Stimulated activated CD8-positive, alpha-beta memory T cell treated with anti-CD3 and anti-CD28 coated beads, Interleukin-2, amount 100 ng/mL, for 48 hours (primary cell): ENCODE results near the gene RBM20.

Source experiments
- DNase-seq, 2 donors: peaks; one replicate each; pipeline ENCODE4 v3.0.0-alpha.2; 2020; ENCODE audit warnings: low read depth in 2 of 2

Gene RBM20

DNA sequence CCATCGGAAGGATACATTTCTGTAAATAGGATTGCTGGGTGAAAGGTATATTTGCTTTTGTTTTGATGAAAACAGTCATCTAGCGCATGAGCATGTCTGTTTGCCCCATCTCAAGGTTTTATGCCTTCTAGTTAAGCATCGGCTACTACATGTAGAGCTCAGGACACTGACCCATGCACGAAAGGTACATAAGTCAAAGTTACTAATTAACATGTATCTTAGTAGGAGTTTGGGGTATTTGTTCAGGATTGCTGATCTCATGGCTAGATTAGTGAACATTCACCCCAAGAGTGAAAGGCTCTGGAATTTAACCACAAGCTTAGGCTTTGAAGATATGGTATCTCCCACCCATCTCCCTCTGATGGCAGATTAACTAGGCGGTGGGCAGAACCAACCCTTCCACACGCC lies 91.5 kb downstream of the RBM20 start:
- DNase-seq = no peak

DNA sequence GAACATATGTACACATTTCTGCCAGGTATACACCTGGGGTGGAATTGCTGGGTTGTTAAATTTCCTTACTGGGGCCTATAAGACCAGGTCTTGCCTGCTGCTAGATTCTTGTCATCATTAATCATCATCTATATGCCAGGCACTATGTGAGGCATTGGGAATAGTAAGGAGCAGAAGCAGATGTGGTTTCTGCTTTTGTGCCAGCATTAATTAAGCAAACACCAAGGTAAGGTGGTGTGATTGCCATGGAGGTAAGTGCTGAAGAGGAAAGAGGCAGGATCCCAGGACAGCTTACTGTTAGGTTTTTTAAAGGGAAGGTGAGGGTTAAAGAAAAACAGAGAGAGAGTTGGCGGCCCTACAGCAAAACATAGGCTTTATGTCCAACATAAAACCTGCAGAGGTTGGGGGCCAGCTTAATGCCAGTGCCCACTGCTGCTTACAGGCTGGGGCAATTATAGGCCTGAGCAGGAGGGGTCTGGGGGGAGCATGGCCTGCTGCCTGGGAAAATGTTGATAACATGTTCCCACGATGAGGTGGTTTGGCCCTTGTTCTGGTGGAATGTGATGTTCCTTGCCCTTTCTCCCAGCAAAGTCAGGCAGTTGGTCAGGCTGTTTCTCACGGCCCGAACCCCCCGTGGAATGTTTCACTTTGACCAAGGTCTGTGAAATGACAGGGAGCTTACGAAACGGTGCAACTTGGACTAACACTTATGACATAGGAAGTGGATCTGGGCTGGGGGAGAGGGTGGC lies 93.9 kb downstream of the RBM20 start:
- no peak for DNase-seq

DNA sequence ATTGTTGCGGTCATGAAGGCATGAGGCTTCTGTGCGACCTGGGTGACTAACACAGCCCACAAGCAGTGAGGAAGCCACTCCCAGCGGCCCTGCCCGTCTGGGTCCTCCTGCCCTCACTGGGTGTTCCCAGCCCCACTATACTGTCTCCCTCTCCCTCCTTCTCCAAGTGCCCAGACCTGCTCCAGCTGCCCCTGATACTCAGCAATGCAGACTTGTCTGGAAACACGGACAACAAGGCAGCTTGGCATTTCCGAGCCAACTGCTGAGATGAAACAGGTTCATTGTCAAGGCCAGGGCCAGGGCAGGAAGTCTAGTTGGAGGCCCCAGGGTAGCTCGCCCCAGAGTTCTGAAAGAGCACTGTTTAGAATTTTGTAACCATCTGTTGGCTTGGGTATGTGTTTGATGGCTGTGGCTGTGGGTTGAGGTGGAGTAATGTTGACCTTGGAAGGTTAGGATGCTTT lies 95.7 kb downstream of the RBM20 start:
- DNase-seq = no peak

DNA sequence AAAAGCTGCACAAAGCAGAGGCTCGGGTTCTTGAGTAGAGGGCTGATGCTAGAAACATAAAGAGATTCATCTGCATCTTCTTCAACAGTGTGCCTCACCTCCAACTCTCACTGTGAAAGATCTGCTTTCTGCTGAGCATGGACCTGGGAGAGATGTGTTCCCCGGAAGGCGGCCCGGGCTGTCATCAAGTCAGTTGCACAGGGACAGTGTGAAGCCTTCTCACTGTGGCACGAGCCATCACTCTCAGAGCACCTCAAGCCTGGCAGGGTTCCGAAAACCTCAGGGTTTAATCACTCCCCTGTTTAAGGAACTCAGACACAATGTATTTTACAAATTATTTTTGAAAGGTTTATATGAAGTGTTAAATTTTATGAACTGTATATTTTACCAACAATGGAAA lies 98.7 kb downstream of the RBM20 start:
- no peak for DNase-seq

DNA sequence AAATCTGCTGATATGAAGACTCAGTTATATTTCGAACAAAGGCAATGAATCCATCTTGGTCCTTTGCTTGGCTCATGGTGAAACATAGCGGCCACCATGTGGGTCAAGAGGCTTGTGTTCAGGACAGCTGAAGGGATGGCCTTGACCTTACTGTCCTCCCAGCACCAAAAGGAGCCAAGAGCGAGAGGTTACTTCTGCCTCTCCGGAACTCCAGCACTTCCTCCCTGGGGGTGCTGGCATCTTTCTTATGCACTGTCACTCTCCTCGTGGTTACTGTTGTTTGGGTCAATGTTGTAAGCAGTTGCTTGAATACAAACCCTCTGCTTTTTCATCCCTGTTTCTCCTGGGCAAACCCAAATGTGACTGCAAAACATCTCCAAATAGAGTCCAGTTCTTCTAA lies 100.6 kb downstream of the RBM20 start:
- DNase-seq = no peak

DNA sequence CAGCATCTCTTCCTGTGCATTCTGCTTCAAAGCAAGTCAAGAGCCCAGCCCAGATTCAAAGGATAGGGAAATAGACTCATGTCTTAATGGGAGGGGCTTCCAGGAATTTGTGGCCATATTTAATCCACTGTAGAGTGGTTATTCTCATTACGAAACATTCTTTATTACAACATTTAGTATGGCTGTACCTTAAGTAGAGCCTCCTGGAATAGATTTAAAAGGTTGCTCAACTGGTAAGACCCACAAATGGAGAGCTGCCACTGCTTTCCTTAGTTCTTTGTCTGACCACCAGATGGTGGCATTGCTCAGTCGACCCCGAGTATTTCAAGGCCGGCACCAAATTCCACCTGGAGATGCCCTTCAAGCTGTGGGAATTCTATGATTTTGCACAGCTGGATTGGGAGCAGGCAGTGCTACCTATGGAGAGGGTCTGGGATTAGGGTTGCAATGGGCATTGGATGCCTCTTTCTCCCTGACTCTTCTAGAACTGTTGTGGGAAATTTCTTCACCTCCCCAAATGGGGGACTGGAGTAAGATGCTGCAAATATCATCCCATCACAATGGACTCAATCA lies 102.2 kb downstream of the RBM20 start:
- DNase-seq = no peak

DNA sequence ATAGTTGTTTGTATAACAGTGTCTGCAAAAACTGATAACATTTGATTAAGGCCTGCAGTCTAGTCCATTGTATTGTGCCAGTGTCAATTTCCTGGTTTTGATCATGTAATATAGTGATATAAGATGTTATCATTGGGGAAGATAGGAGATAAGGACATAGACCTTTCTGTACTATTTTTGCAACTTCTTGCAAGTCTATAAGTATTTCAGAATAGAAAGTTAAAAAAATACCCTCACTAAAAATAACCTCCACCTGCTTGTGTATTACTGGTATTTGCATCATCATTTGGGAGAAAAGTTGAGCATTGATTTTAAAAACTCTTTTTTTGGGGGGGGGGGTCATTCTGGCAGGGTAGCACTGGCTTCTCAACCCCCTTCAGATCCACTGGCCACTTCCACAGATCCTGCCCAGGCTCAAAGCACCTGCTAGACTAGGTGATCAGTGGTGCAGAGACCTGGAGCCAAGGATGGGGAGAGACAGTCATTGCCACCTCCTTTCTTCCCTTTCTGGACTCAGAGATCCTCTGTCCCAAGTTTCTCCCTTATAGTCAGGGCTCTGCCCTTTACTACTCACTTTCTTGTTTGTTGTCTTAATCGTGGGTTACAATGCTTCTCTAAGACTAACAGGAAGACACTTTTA lies 103.0 kb downstream of the RBM20 start:
- no peak for DNase-seq

DNA sequence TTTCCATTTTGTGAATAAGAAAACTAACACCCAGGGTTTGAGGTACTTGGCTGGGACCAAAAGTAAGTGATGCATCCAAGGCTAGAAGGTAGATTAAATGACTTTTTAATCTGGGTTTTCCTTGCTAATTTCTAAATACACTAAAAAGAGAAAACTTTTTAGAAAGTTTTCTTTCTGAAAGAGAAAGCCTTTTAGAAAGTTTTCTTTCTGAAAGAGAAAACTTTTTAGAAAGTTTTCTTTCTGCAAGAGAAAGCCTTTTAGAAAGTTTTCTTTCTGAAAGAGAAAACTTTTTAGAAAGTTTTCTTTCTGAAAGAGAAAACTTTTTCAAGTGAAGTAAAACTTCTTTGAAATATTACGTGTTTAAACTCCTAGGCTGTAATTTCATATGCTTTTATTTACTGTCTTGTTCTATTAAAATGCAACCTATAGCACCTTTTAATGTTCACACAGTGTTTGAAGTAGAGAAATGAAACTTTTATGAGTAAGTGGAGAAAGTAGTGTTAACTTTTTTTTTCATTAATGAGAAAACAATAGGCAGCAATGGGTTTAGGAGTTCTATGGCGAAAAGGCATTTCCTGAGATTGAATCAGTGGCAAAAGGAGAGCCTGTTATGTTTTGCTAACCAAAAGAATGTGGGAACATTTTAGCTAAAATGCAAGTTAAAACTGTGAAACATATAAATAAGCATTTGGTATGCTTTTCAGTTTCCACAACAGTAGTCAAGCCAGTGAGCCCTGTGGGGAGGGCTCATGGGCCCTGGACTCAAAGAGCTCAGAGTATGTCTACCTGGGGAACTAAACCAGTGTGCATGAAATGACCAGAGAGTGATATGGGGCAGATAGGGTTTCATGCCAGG lies 103.7 kb downstream of the RBM20 start:
- DNase-seq = no peak

DNA sequence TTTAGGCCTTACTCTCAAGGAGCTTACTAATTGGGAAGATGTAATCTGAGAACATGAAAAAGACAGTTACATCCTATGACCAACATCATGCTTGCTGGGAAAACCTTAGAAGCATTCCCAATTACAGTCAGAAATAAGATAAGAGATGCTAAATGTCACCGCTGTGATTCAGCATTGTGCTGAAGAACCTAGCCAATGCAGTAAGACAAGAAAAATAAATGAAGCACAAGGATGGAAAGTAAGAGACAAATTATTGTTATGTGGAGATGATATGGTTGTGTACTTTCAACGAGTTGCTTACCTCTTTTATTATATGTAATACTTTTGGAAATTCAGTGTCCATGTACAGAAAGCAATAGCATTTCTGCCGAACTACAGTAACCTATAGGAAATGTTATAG lies 104.8 kb downstream of the RBM20 start:
- DNase-seq = no peak

DNA sequence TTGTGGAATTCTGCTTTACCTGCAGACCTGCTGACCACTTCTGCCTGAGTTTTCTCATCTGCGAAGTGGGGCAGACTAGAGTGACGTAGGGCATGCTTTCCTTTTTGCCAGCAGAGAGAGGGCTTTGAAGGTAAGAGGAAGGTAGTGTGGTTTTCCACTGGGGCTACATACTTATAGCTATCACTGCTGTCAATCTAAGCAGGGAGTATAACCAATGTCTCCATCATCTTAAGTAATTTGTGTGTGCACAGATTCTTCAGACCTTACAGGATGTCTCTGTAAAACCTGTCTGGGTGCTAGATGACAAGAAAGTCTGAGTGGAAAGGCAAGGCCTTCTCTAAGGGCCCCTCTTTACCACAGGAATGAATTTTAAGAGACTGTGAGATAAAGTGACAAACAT lies 106.8 kb downstream of the RBM20 start:
- DNase-seq = no peak

DNA sequence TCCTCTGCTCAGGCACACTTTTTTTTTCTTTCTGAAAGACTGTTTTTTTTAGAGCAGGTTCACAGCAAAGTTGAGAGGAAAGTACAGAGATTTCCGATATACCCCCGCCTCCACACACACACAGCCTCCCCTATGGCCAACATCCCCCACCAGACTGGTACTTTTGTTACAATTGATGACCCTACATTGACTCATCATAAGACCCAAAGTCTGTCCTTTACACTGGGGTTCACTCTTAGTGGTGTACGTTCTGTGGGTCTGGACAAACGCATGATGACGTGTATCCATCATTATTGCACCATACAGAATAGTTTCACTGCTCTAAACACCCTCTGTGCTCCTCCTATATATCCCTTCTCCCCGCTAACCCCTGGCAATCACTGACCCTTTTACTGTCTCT lies 107.7 kb downstream of the RBM20 start:
- DNase-seq = peak in 1 of 2 donors; percentile 8

DNA sequence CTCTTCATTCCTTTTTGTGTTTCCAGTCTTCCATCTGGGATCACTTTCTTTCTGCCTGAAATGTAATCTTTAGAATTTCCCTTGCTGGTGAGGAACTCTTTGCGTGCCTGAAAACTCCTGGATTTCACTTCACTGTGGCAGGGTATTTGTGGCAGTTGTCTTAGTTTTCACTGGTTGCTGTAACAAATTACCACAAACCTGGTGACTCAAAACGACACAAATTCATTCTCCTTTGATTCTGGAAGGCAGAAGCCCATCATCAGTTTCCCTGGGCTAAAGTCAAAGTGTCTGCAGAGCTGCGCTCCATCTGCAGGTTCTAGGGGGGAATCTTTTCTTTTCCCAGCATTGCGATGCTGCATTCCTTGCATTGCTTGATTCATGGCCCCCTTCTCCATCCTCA lies 109.3 kb downstream of the RBM20 start:
- DNase-seq = no peak

DNA sequence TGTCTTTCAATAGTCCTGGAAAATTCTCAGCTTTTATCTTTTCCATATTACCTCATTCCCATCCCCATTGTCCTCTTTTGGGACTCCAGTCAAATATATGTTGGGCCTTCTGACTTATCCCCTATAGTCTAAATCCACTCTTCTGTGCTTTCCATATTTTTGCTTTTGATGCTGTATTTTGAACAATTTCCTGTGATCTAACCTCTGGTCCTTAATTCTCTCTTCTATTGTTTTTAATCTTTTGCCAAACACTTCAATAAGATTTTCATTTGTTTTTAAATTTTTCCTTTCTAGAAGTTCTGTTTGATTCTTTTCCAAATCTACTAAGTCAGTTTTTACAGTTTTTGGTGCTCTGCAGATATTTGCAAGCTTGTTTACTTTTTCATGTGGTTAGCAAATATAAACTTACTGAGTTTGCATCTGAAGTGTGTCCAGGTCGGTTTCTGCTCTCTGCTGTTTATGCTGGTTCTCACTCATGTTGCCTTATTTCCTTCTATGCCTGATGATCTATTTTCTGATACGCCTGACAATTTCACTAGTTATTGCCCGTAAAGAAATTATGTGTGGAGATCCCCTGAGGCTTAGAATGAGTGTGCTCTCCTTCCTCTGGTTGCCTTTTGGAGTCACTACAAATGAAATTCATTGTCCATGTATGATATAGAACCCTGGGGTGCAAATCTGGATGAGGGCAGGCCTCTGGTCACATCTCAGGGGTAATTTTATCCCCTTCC lies 110.4 kb downstream of the RBM20 start:
- no peak for DNase-seq

DNA sequence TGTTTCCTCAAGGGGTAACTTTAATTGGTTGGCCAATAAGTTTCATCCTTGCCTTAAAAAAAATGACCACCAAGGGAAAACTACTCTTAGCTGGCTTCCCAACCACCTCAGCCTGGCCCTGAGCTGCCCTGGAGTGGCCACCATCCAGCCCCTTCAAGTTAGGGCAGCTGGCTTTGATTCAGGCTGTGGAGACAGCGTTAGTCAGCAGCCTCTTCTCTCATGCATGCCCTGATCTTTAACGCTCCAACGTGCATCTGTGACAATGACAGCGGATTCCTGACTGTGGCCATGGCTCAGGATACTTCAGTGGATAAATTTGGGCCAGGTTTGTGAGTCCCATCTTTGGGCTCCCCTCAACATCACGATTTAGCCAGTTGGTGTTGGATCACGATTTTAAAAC lies 111.6 kb downstream of the RBM20 start:
- no peak for DNase-seq

DNA sequence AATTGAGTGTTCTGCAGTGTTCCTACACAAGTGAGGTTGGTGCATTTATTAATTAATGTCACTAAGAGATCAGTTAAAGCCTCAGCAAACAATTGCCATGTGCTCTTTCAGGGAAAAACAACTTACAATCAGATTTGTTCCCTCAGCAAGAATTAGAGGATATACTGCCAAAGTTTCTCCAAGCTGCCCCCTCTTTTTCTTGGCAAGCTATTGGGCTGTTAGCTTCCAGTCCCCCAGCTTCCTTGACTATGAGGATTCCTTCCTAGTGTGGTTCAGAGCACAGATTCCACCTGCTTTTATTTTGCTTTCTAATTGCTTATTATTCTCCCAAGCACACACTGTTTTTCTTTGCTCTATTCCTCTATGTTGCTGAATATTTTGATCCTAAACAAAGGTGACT lies 112.7 kb downstream of the RBM20 start:
- no peak for DNase-seq

DNA sequence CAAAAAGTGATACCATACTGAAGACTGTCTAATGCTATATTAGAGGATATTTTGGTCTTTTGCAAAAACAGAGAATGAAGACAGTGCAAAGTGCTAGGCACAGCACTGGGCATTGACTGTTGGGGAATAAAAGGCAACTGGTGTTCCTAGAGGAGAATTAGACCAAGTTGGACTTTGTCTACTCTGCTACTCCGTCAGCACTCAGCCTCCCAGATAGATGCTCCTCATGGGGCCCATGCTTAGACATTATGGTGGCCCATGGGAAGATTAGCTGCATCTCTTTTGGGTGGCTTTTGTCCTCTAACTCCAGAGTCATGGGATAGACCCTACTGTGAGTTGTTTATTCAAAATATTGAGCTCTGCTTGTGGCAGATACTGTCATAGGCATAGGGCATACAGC lies 113.5 kb downstream of the RBM20 start:
- DNase-seq = no peak

DNA sequence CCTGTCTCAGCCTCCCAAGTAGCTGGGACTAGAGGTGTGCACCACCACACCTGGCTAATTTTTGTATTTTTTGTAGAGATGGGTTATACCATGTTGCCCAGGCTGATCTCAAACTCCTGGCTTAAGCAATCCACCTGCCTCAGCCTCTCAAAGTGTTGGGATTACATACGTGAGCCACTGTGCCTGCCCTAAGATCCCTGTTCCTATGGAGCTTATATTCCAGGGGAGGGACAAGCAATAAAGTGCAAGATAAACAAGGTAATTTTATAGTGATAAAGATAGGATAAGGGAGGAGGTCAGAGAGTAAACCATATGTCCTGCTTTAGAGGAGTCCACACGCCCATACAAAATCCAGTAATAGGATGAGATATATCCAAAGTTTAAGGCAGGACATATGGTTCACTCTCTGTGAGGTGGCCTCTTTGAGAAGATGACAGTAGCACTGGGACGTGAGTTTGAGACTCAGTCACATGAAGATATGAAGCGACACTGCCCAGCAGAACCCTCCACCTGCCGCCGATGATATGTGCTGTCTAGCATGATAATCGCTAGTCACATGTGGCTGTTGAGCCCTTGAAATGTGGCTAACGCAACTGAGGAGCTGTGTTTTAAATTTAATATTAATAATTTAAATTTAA lies 114.1 kb downstream of the RBM20 start:
- no peak for DNase-seq

DNA sequence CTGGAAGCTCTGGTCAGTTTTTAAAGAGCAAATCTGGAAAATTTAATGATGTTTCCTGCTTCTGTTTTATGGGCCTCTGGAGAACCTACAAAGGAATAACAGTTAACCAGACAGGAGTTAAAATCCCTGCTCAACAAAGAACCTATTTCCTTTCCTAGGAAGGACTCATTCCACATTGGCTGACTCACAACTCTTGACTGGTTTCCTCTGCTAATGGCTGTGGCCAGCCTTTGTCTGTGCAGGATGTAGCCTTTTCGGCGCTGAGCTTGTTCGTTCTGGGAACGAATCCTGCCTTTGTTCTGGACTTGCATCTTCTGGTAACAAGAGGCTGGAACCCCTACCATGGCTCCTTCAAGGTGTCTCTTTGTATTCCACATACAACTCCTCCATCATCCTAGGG lies 114.8 kb downstream of the RBM20 start:
- no peak for DNase-seq

DNA sequence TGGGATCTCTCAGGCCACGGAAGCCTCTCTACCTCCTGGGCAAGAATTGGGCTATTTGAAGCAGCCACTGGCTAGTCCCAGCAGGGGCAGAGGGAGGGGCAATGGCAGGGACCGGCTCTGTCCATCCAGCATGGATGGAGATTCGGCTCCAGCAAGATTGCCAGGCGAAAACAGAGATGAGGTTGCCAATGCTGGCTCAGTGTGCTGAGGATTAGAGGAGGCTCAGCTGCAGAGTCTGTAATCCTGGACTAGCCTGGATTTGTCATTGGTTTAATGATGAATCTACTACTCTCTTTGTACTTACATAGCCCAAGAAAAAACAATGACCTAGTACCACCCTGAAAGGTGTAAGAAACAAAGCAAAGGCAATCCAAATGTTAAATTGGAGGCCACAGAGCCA lies 115.4 kb downstream of the RBM20 start:
- no peak for DNase-seq

DNA sequence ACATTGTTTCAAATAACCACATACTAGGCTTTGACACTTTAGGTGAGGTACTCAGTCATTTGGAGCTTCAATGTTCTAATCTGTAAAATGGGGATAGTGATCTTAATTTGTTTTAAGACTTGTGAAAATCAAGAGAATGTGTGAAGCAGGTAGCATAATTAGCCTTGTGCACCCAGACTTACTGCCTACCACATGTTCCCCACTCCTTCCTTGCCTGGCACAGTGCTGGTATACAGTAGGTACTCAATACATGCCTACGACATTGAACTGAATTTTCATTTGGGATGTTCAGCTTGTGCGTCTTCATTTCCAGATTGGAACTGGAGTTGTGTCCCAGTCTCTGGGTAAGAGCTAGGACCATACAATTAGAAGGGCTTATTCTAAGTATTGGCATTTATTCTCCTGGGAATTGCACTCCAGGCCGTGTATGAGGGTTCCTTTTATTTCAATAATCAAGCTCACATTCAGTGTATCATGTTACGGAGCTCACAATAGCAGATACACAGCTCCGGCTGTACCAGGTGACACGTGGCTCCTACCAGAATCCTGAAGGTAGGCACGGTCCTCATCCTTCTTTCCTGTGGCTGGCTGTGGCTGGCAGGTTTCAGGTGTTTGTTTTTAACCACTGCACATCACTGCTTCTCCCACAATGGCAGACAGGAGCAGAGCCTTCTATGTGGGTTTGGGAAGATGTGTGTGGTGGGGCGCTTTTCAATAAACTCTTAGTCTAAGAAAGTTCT lies 118.1 kb downstream of the RBM20 start:
- no peak for DNase-seq

DNA sequence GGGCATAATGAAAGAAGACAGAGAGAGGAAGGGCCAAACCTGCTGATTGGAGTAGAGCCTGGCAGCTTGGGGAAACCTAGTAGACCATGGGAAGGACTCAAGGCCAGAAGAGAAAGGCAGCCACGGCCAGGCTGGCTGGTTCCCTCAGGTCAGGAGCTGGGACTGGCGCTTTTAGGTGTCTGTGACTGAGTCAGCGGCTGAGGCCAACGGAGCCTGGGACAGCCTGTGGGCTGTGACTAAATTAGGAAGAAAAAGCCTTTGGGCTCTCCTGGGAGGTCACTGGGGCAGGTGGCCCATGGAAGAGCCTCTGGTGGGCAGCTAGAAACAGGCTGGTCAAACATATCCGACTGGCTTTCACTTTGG lies 118.7 kb downstream of the RBM20 start:
- no peak for DNase-seq
